HepG2 (cell line): ENCODE data around the gene ADARB2.

Experiments
- ARHGAP35 ChIP-seq: sonication (generic); formaldehyde crosslinking; IDR thresholded peaks from 2 replicates; pipeline ENCODE4 v1.9.0; 2022; ENCODE audit warnings: mild to moderate bottlenecking, inconsistent platforms, moderate library complexity, missing genetic modification reagents, borderline replicate concordance
- NFYB ChIP-seq: sonication (generic); formaldehyde crosslinking; IDR thresholded peaks from 2 replicates; pipeline ENCODE4 v1.4.0; 2020; ENCODE audit warnings: missing genetic modification reagents
- REPIN1 ChIP-seq: sonication (generic); formaldehyde crosslinking; IDR thresholded peaks from 2 replicates; pipeline ENCODE4 v1.8.0; 2022; ENCODE audit warnings: missing genetic modification reagents, low read depth, mild to moderate bottlenecking, borderline replicate concordance
- SYNCRIP ChIP-seq: fragments of 200-400 bp; formaldehyde crosslinking; IDR thresholded peaks from 2 replicates; pipeline ENCODE4 v1.6.1; 2018; ENCODE audit warnings: mild to moderate bottlenecking, low read depth, low read length; ENCODE audit not compliant: insufficient read depth
- TCF7L2 ChIP-seq: IDR thresholded peaks from 2 replicates; pipeline ENCODE4 v1.6.1; 2011; ENCODE audit warnings: mild to moderate bottlenecking, low read depth, low read length, moderate library complexity
- ZBTB42 ChIP-seq: sonication (generic); formaldehyde crosslinking; IDR thresholded peaks from 2 replicates; pipeline ENCODE4 v1.5.0; 2020; ENCODE audit warnings: mild to moderate bottlenecking, missing genetic modification reagents
- ZBTB49 ChIP-seq: sonication (generic); formaldehyde crosslinking; IDR thresholded peaks from 2 replicates; pipeline ENCODE4 v1.4.0; 2020; ENCODE audit warnings: missing genetic modification reagents, borderline replicate concordance
- ZNF3 ChIP-seq: IDR thresholded peaks from 2 replicates; pipeline ENCODE4 v1.7.0; 2017; ENCODE audit warnings: inconsistent platforms
- ZNF331 ChIP-seq: sonication (generic); formaldehyde crosslinking; IDR thresholded peaks from 2 replicates; pipeline ENCODE4 v1.4.0; 2020; ENCODE audit warnings: missing genetic modification reagents
- ZNF432 ChIP-seq: sonication (generic); formaldehyde crosslinking; IDR thresholded peaks from 2 replicates; pipeline ENCODE4 v1.5.0; 2020; ENCODE audit warnings: missing genetic modification reagents, mild to moderate bottlenecking, borderline replicate concordance
- ZNF589 ChIP-seq: sonication (generic); formaldehyde crosslinking; conservative IDR thresholded peaks from 2 replicates; pipeline ENCODE4 v1.8.0; 2022; ENCODE audit warnings: mild to moderate bottlenecking, moderate library complexity, missing genetic modification reagents
- TF ChIP-seq, protein P1 (sequence below): sonication (generic); formaldehyde crosslinking; IDR thresholded peaks from 2 replicates; pipeline ENCODE4 v1.4.0; 2020; ENCODE audit warnings: mild to moderate bottlenecking, missing genetic modification reagents

GRCh38 chr10:1633783-1634182 lies 103.5 kb downstream of the ADARB2 start:
- TF ChIP-seq ARHGAP35 (CRISPR knock-in tag) (no peak), ZNF3 (CRISPR knock-in tag) (no peak), NFYB (CRISPR knock-in tag) (no peak), SYNCRIP (no peak), ZNF589 (no peak), ZNF331 (CRISPR knock-in tag) (no peak), ZBTB49 (CRISPR knock-in tag) (no peak), ZBTB42 (CRISPR knock-in tag) (no peak), TCF7L2 (no peak), REPIN1 (CRISPR knock-in tag) (no peak), ZNF432 (CRISPR knock-in tag) (no peak)
- TF ChIP-seq, protein P1, sequence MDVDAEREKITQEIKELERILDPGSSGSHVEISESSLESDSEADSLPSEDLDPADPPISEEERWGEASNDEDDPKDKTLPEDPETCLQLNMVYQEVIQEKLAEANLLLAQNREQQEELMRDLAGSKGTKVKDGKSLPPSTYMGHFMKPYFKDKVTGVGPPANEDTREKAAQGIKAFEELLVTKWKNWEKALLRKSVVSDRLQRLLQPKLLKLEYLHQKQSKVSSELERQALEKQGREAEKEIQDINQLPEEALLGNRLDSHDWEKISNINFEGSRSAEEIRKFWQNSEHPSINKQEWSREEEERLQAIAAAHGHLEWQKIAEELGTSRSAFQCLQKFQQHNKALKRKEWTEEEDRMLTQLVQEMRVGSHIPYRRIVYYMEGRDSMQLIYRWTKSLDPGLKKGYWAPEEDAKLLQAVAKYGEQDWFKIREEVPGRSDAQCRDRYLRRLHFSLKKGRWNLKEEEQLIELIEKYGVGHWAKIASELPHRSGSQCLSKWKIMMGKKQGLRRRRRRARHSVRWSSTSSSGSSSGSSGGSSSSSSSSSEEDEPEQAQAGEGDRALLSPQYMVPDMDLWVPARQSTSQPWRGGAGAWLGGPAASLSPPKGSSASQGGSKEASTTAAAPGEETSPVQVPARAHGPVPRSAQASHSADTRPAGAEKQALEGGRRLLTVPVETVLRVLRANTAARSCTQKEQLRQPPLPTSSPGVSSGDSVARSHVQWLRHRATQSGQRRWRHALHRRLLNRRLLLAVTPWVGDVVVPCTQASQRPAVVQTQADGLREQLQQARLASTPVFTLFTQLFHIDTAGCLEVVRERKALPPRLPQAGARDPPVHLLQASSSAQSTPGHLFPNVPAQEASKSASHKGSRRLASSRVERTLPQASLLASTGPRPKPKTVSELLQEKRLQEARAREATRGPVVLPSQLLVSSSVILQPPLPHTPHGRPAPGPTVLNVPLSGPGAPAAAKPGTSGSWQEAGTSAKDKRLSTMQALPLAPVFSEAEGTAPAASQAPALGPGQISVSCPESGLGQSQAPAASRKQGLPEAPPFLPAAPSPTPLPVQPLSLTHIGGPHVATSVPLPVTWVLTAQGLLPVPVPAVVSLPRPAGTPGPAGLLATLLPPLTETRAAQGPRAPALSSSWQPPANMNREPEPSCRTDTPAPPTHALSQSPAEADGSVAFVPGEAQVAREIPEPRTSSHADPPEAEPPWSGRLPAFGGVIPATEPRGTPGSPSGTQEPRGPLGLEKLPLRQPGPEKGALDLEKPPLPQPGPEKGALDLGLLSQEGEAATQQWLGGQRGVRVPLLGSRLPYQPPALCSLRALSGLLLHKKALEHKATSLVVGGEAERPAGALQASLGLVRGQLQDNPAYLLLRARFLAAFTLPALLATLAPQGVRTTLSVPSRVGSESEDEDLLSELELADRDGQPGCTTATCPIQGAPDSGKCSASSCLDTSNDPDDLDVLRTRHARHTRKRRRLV (CRISPR knock-in tag) = no peak
